ENCODE results near the gene STK10. TPM values are rescaled to one million over a fixed set of nuclear protein-coding genes. Genes with fewer than 3 reads are reported as not detected.

STK10 gene
- total RNA-seq, 1 experiment from 2014 or later = 22.9 TPM

DNA sequence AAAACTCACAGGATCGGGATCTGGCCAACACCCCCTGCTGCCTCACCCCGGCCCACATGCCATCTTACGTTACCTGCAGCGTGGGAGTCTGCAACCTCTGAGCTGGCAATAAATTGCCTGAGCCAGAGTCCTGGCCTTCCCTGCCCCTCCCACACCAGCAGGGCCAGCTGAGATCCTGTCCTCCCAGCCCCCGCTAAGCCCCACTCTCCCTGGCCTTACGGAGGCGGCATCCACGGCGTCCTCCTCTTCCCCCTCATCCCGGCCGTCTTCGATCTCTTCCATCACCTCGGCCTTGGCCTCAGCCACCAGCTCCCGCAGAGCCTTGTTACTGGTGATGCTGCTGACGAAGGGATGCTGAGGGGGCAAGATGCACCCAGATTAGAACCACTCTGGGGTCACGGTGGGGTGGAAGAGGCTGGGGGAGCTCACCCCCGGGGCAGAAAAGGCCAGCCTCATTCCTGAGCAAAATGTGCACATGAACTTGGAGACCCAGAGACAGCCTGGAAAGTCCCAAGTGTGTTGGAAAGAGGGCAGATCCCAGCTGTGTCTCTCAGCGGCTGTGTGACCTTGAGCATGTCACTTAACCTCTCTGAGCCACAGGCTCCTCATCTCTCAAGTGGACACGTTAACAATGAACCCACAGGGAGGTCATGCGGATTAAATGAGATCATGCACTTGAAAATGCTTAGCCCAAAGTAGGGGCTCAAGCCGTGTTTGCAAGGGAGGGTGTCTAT lies 91.7 kb downstream of the STK10 start:
- Histone ChIP-seq H3K79me2 (ENCODE audit: insufficient read depth, low read length) (no peaks in the 10 kb centered on the region), H4K20me1 (ENCODE audit: insufficient read depth) (no peaks in the 10 kb centered on the region), H3K9me3 (ENCODE audit: control insufficient read depth in 1 of 2, insufficient read depth in 1 of 2, low read depth in 1 of 2, low read length in 2 of 2) (no peaks in the 10 kb centered on the region), H2AFZ (ENCODE audit: low read depth, low read length, poor library complexity, severe bottlenecking) (no peak overlapping the region), H3K36me3 (ENCODE audit: control insufficient read depth in 1 of 2, insufficient read depth in 2 of 2, low read length in 2 of 2) (no peaks in the 10 kb centered on the region), H3K27ac (ENCODE audit: low read depth, low read length) (no peak overlapping the region), H3K4me3 (replicated peaks in 1 of 2; ENCODE audit: low read depth in 1 of 2, low read length in 2 of 2) (no peak overlapping the region), H3K27me3 (ENCODE audit: insufficient read depth, low read length) (no peaks in the 10 kb centered on the region), H3K4me1 (ENCODE audit: control insufficient read depth in 1 of 2, insufficient read depth in 2 of 2, low read length in 2 of 2) (no peaks in the 10 kb centered on the region), H3K9ac (ENCODE audit: low read length) (no peak overlapping the region), H3K9me2 (ENCODE audit: insufficient read depth) (no peaks in the 10 kb centered on the region), H3K4me2 (ENCODE audit: low read length) (no peak overlapping the region)
- no peak for ATAC-seq
- RAD21 ChIA-PET (ENCODE audit: low non-redundant PET in 1 of 2, low total read pairs in 2 of 2, uncharacterized antibody in 2 of 2, unreplicated experiment in 2 of 2) = no interaction called here
- TF ChIP-seq SRF (IDR thresholded peaks at IDR 0.05; ENCODE audit: low read depth) (no peak), REST (IDR thresholded peaks at IDR 0.05; ENCODE audit: low read depth) (no peak), POLR2AphosphoS5 (IDR thresholded peaks at IDR 0.05; ENCODE audit: low read depth, low read length) (no peak), JUND (IDR thresholded peaks at IDR 0.05) (no peak), CBX3 (IDR thresholded peaks at IDR 0.05; ENCODE audit: low read depth) (no peak), CEBPB (IDR thresholded peaks at IDR 0.05; ENCODE audit: low read depth) (no peak), ZFX (IDR thresholded peaks at IDR 0.05) (no peak), EZH2phosphoT487 (IDR thresholded peaks at IDR 0.05; ENCODE audit: borderline replicate concordance) (no peak), ZNF274 (IDR thresholded peaks at IDR 0.05; ENCODE audit: low read depth, low read length) (no peak), EGR1 (IDR thresholded peaks at IDR 0.05; ENCODE audit: low read depth) (no peak), SP1 (IDR thresholded peaks at IDR 0.05; ENCODE audit: low read depth) (no peak)
- TF ChIP-seq, protein P1, sequence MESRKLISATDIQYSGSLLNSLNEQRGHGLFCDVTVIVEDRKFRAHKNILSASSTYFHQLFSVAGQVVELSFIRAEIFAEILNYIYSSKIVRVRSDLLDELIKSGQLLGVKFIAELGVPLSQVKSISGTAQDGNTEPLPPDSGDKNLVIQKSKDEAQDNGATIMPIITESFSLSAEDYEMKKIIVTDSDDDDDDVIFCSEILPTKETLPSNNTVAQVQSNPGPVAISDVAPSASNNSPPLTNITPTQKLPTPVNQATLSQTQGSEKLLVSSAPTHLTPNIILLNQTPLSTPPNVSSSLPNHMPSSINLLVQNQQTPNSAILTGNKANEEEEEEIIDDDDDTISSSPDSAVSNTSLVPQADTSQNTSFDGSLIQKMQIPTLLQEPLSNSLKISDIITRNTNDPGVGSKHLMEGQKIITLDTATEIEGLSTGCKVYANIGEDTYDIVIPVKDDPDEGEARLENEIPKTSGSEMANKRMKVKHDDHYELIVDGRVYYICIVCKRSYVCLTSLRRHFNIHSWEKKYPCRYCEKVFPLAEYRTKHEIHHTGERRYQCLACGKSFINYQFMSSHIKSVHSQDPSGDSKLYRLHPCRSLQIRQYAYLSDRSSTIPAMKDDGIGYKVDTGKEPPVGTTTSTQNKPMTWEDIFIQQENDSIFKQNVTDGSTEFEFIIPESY (IDR thresholded peaks at IDR 0.05; ENCODE audit: extremely low read depth, insufficient replicate concordance, low read length) = no peak
- DNase-seq (ENCODE audit: low read depth, low spot score) = no peak
- intact Hi-C loops (cut with micrococcal nuclease) = no loop called here
- no TSS peak for BruUV-seq (replicated peaks)
- CTCF ChIA-PET = interaction anchor here (0.6 kb wide), 1 partner anchor 366 kb away, joined by 3 read pairs; no protein-coding TSS in a partner anchor
- POLR2A ChIA-PET = no interaction called here
